ENCODE data around the gene GLI2.
A peak's percentile ranks its signal among the peaks of the same experiment; 100 is the strongest.

The GLI2 gene

DNA sequence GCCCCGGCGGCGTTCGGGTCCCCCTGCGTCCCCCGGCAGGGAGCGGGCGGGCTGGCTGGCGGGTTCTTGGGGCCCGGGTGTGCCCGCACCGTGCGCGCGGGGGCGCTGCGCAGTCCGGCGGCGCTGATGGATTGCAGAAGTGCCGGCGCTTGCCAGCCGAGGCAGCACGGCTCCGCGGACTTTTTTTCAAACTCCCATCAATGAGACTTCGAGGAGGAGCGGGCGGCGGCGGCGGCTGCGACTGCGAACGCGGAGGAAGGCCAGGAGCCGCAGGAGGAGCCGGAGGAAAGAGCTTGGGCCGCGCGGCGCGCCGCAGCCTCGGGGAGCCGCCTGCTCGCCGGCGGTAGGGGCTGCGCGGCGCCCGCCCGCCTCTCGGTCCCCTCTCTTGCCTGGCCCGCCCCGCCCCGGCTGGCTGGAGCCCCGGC lies at the start of gene GLI2:
GLI2 (plus strand) TSS at position 123 of the 425 bp plus-strand sequence. CDS start 61,453 bp downstream, outside the sequence.
- Histone ChIP-seq H3K4me3 (ENCODE audit: low read depth, low read length) (peak within 1 kb of the TSS; percentile 69), H3K27ac (ENCODE audit: extremely low read depth, low read depth, low read length) (peak within 1 kb of the TSS; percentile 93)
- POLR2A ChIA-PET, result interaction anchor here (0.7 to 2.4 kb wide), 5 partner anchors 36 to 339 kb away, joined by 3 to 11 read pairs (median 3); no protein-coding TSS in a partner anchor
- TF ChIP-seq PRDM1 (tag by site-specific recombination; IDR thresholded peaks at IDR 0.05) (no peak), BCL11B (tag by site-specific recombination; IDR thresholded peaks at IDR 0.05; ENCODE audit: low read depth) (no peak), IKZF3 (tag by site-specific recombination; IDR thresholded peaks at IDR 0.05) (0 out of 2 replicates have a peak, but pooled peaks have one; percentile 20), ZNF555 (tag by site-specific recombination; conservative IDR thresholded peaks at IDR 0.05) (no peak), ZNF155 (tag by site-specific recombination; IDR thresholded peaks at IDR 0.05) (no peak), ZFP41 (tag by site-specific recombination; IDR thresholded peaks at IDR 0.05; ENCODE audit: borderline replicate concordance) (no peak), ZNF302 (tag by site-specific recombination; IDR thresholded peaks at IDR 0.05; ENCODE audit: low read depth) (no peak), YY1 (tag by site-specific recombination; IDR thresholded peaks at IDR 0.05) (0 out of 2 replicates have a peak, but pooled peaks have one; percentile 19), TSHZ1 (tag by site-specific recombination; IDR thresholded peaks at IDR 0.05; ENCODE audit: borderline replicate concordance) (no peak), ZNF10 (tag by site-specific recombination; IDR thresholded peaks at IDR 0.05) (no peak), ZBTB10 (tag by site-specific recombination; IDR thresholded peaks at IDR 0.05) (no peak), ZNF792 (tag by site-specific recombination; IDR thresholded peaks at IDR 0.05) (no peak), ZNF433 (tag by site-specific recombination; IDR thresholded peaks at IDR 0.05; ENCODE audit: low read depth) (no peak), KLF7 (tag by site-specific recombination; IDR thresholded peaks at IDR 0.05; ENCODE audit: borderline replicate concordance) (no peak), ZNF416 (tag by site-specific recombination; IDR thresholded peaks at IDR 0.05) (no peak), ZXDB (tag by site-specific recombination; IDR thresholded peaks at IDR 0.05) (no peak), KLF17 (tag by site-specific recombination; IDR thresholded peaks at IDR 0.05) (no peak), OSR2 (tag by site-specific recombination; IDR thresholded peaks at IDR 0.05) (no peak), ZNF48 (tag by site-specific recombination; IDR thresholded peaks at IDR 0.05) (no peak), ZNF423 (tag by site-specific recombination; IDR thresholded peaks at IDR 0.05) (no peak), ZNF514 (tag by site-specific recombination; IDR thresholded peaks at IDR 0.05) (no peak), ZNF133 (tag by site-specific recombination; IDR thresholded peaks at IDR 0.05) (no peak), ZNF777 (tag by site-specific recombination; IDR thresholded peaks at IDR 0.05; ENCODE audit: borderline replicate concordance) (no peak), SALL2 (tag by site-specific recombination; IDR thresholded peaks at IDR 0.05; ENCODE audit: borderline replicate concordance) (no peak)
- TF ChIP-seq, protein P1, sequence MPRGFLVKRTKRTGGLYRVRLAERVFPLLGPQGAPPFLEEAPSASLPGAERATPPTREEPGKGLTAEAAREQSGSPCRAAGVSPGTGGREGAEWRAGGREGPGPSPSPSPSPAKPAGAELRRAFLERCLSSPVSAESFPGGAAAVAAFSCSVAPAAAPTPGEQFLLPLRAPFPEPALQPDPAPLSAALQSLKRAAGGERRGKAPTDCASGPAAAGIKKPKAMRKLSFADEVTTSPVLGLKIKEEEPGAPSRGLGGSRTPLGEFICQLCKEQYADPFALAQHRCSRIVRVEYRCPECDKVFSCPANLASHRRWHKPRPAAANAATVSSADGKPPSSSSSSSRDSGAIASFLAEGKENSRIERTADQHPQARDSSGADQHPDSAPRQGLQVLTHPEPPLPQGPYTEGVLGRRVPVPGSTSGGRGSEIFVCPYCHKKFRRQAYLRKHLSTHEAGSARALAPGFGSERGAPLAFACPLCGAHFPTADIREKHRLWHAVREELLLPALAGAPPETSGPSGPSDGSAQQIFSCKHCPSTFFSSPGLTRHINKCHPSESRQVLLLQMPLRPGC (tag by site-specific recombination; IDR thresholded peaks at IDR 0.05), result no peak
- TF ChIP-seq, protein P2, sequence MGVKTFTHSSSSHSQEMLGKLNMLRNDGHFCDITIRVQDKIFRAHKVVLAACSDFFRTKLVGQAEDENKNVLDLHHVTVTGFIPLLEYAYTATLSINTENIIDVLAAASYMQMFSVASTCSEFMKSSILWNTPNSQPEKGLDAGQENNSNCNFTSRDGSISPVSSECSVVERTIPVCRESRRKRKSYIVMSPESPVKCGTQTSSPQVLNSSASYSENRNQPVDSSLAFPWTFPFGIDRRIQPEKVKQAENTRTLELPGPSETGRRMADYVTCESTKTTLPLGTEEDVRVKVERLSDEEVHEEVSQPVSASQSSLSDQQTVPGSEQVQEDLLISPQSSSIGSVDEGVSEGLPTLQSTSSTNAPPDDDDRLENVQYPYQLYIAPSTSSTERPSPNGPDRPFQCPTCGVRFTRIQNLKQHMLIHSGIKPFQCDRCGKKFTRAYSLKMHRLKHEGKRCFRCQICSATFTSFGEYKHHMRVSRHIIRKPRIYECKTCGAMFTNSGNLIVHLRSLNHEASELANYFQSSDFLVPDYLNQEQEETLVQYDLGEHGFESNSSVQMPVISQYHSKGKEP (tag by site-specific recombination; IDR thresholded peaks at IDR 0.05), result no peak

More for the DNA sequence above, at the start of gene GLI2:
- no peaks in the 10 kb centered on the region for H3K9me3 ChIP-seq (ENCODE audit: control insufficient read depth, insufficient read depth, low read depth, low read length)
- H3K36me3 ChIP-seq (ENCODE audit: control insufficient read depth in 2 of 2, insufficient read depth in 1 of 2, low read length in 2 of 2), result no peaks in the 10 kb centered on the region
- peaks cover 27% of the 10 kb centered on the region for H3K4me1 ChIP-seq (ENCODE audit: control insufficient read depth, insufficient read depth, low read length)
- CTCF ChIA-PET, result interaction anchor here (0.7 to 1.9 kb wide), 13 partner anchors 10 to 335 kb away, joined by 3 to 6 read pairs (median 4); no protein-coding TSS in a partner anchor
